ENCODE data around the gene MKI67.

- TF ChIP-seq CTCF (IDR thresholded peaks at IDR 0.05; ENCODE audit: low read length) (no peak), EZH2 (optimal IDR thresholded peaks at IDR 0.05; ENCODE audit: low read depth, low read length) (no peak)
Measured at GRCh38 chr10:128059266-128059981, 66.8 kb downstream of the MKI67 start.
